ENCODE results near the gene DPEP3. TPM values are rescaled to one million over a fixed set of nuclear protein-coding genes. Genes with fewer than 3 reads are reported as not detected.

DPEP3 gene
- total RNA-seq, 2 experiments from 2014 or later: 0.10 TPM

GRCh38 chr16:67969254-67970039, 10.9 kb downstream of the DPEP3 start:
- peak overlapping the region; percentile 85 for H3K27ac Mint-ChIP-seq
- POLR2A ChIA-PET: no interaction called here
- no peaks in the 10 kb centered on the region for H3K36me3 Mint-ChIP-seq (ENCODE audit: low read depth)
- CTCF ChIA-PET: interaction anchor here (0.6 to 1.5 kb wide), 3 partner anchors 12 to 70 kb away, joined by 3 to 4 read pairs (median 3); no protein-coding TSS in a partner anchor
- no peaks in the 10 kb centered on the region for H3K9me3 Mint-ChIP-seq
- peaks cover 27% of the 10 kb centered on the region for H3K4me1 Mint-ChIP-seq
- no peak for DNase-seq
- H3K27me3 Mint-ChIP-seq: no peaks in the 10 kb centered on the region
- peak overlapping the region; percentile 78 for H3K4me3 Mint-ChIP-seq

GRCh38 chr16:67968400-67969253, 11.7 kb downstream of the DPEP3 start, which contains the start of gene SLC12A4:
Gene SLC12A4 (minus strand): TSS chr16:67968637. CDS start chr16:67968553, 84 bp downstream.
- peak; percentile 85 for DNase-seq

GRCh38 chr16:67967958-67968399, 12.3 kb downstream of the DPEP3 start:
- ChIA-PET POLR2A (no interaction called here), CTCF (interaction anchor here (1.5 kb wide), 1 partner anchor 72 kb away, joined by 3 read pairs; no protein-coding TSS in a partner anchor)
- H3K36me3 Mint-ChIP-seq (ENCODE audit: low read depth): no peaks in the 10 kb centered on the region
- H3K27ac Mint-ChIP-seq: peak overlapping the region; percentile 90
- peak; percentile 30 for DNase-seq
- peak overlapping the region; percentile 91 for H3K4me3 Mint-ChIP-seq
- peaks cover 27% of the 10 kb centered on the region for H3K4me1 Mint-ChIP-seq
- no peaks in the 10 kb centered on the region for H3K9me3 Mint-ChIP-seq
- no peaks in the 10 kb centered on the region for H3K27me3 Mint-ChIP-seq

More at GRCh38 chr16:67968400-67969253, 11.7 kb downstream of the DPEP3 start, which contains the start of gene SLC12A4:
- Mint-ChIP-seq H3K36me3 (ENCODE audit: low read depth) (no peaks in the 10 kb centered on the region), H3K9me3 (no peaks in the 10 kb centered on the region), H3K27me3 (no peaks in the 10 kb centered on the region), H3K27ac (peak within 1 kb of the TSS; percentile 90), H3K4me1 (peaks cover 27% of the 10 kb centered on the region), H3K4me3 (peak within 1 kb of the TSS; percentile 91)
- ChIA-PET CTCF (interaction anchor here (0.6 to 1.5 kb wide), 3 partner anchors 11 to 71 kb away, joined by 3 to 4 read pairs (median 3); no protein-coding TSS in a partner anchor), POLR2A (no interaction called here)

GRCh38 chr16:67967183-67967957, 12.9 kb downstream of the DPEP3 start:
- peaks cover 27% of the 10 kb centered on the region for H3K4me1 Mint-ChIP-seq
- CTCF ChIA-PET: interaction anchor here (1.1 kb wide), 1 partner anchor 56 kb away, joined by 4 read pairs; the partner anchor contains the start of genes DDX28 and DUS2

GRCh38 chr16:67966549-67967182, 13.6 kb downstream of the DPEP3 start:
- peak overlapping the region; percentile 22 for H3K27ac Mint-ChIP-seq
- H3K9me3 Mint-ChIP-seq: no peaks in the 10 kb centered on the region
- no peaks in the 10 kb centered on the region for H3K27me3 Mint-ChIP-seq
- POLR2A ChIA-PET: no interaction called here
- peaks cover 8% of the 10 kb centered on the region for H3K36me3 Mint-ChIP-seq (ENCODE audit: low read depth)
- peak overlapping the region; percentile 91 for H3K4me3 Mint-ChIP-seq
- H3K4me1 Mint-ChIP-seq: peaks cover 27% of the 10 kb centered on the region
- no peak for DNase-seq
- CTCF ChIA-PET: interaction anchor here (1.1 to 2.9 kb wide), 4 partner anchors 15 to 81 kb away, joined by 3 to 9 read pairs (median 4); partner anchors contain the start of genes DDX28 and DUS2

More at GRCh38 chr16:67967183-67967957, 12.9 kb downstream of the DPEP3 start:
- H3K9me3 Mint-ChIP-seq: no peaks in the 10 kb centered on the region
- H3K27me3 Mint-ChIP-seq: no peaks in the 10 kb centered on the region
- POLR2A ChIA-PET: no interaction called here
- peaks cover 5% of the 10 kb centered on the region for H3K36me3 Mint-ChIP-seq (ENCODE audit: low read depth)
- H3K4me3 Mint-ChIP-seq: peak overlapping the region; percentile 91
- DNase-seq: peak; percentile 12
- H3K27ac Mint-ChIP-seq: peak overlapping the region; percentile 90

GRCh38 chr16:67965668-67966548, 14.4 kb downstream of the DPEP3 start:
- Mint-ChIP-seq H3K4me1 (peaks cover 27% of the 10 kb centered on the region), H3K9me3 (no peaks in the 10 kb centered on the region), H3K36me3 (ENCODE audit: low read depth) (peaks cover 8% of the 10 kb centered on the region), H3K4me3 (no peak overlapping the region), H3K27ac (no peak overlapping the region), H3K27me3 (no peaks in the 10 kb centered on the region)
- no peak for DNase-seq
- ChIA-PET POLR2A (no interaction called here), CTCF (interaction anchor here (0.6 to 2.9 kb wide), 7 partner anchors 12 to 352 kb away, joined by 3 to 9 read pairs (median 4); partner anchors contain the start of genes DDX28 and DUS2)

GRCh38 chr16:67964477-67965131, 15.7 kb downstream of the DPEP3 start:
- POLR2A ChIA-PET: no interaction called here
- peaks cover 24% of the 10 kb centered on the region for H3K4me1 Mint-ChIP-seq
- peaks cover 11% of the 10 kb centered on the region for H3K36me3 Mint-ChIP-seq (ENCODE audit: low read depth)
- no peak overlapping the region for H3K4me3 Mint-ChIP-seq
- no peaks in the 10 kb centered on the region for H3K9me3 Mint-ChIP-seq
- no peak for DNase-seq
- no peaks in the 10 kb centered on the region for H3K27me3 Mint-ChIP-seq
- H3K27ac Mint-ChIP-seq: no peak overlapping the region
- CTCF ChIA-PET: interaction anchor here (0.8 to 2.9 kb wide), 3 partner anchors 17 to 76 kb away, joined by 3 to 9 read pairs (median 5); no protein-coding TSS in a partner anchor

GRCh38 chr16:67963662-67964321, 16.5 kb downstream of the DPEP3 start:
- Mint-ChIP-seq H3K27ac (no peak overlapping the region), H3K27me3 (no peaks in the 10 kb centered on the region), H3K9me3 (no peaks in the 10 kb centered on the region), H3K4me1 (peaks cover 20% of the 10 kb centered on the region), H3K4me3 (no peak overlapping the region), H3K36me3 (ENCODE audit: low read depth) (peaks cover 11% of the 10 kb centered on the region)
- CTCF ChIA-PET: interaction anchor here (0.8 to 2.9 kb wide), 2 partner anchors 18 to 22 kb away, joined by 3 to 9 read pairs; no protein-coding TSS in a partner anchor
- POLR2A ChIA-PET: no interaction called here
- DNase-seq: no peak

GRCh38 chr16:67963292-67963661, 17.0 kb downstream of the DPEP3 start:
- Mint-ChIP-seq H3K36me3 (ENCODE audit: low read depth) (peaks cover 11% of the 10 kb centered on the region), H3K27ac (no peak overlapping the region), H3K27me3 (no peaks in the 10 kb centered on the region), H3K9me3 (no peaks in the 10 kb centered on the region), H3K4me3 (no peak overlapping the region), H3K4me1 (peaks cover 20% of the 10 kb centered on the region)
- CTCF ChIA-PET: interaction anchor here (1.0 to 1.1 kb wide), 2 partner anchors 9 to 21 kb away, joined by 4 to 5 read pairs; no protein-coding TSS in a partner anchor
- DNase-seq: no peak
- POLR2A ChIA-PET: no interaction called here

GRCh38 chr16:67962135-67962534, 18.2 kb downstream of the DPEP3 start:
- POLR2A ChIA-PET: no interaction called here
- Mint-ChIP-seq H3K27me3 (no peaks in the 10 kb centered on the region), H3K4me3 (no peak overlapping the region), H3K9me3 (no peaks in the 10 kb centered on the region), H3K36me3 (ENCODE audit: low read depth) (peaks cover 11% of the 10 kb centered on the region), H3K4me1 (peaks cover 15% of the 10 kb centered on the region), H3K27ac (no peak overlapping the region)
- CTCF ChIA-PET: interaction anchor here (1.0 to 1.1 kb wide), 2 partner anchors 8 to 22 kb away, joined by 4 to 5 read pairs; no protein-coding TSS in a partner anchor
- DNase-seq: no peak
